ENCODE results near the gene CD68. TPM values are rescaled to one million over a fixed set of nuclear protein-coding genes. Genes with fewer than 3 reads are reported as not detected.
A peak's percentile ranks its signal among the peaks of the same experiment; 100 is the strongest.

CD68 gene
- total RNA-seq, 1 experiment from 2014 or later: 6.9 TPM

DNA sequence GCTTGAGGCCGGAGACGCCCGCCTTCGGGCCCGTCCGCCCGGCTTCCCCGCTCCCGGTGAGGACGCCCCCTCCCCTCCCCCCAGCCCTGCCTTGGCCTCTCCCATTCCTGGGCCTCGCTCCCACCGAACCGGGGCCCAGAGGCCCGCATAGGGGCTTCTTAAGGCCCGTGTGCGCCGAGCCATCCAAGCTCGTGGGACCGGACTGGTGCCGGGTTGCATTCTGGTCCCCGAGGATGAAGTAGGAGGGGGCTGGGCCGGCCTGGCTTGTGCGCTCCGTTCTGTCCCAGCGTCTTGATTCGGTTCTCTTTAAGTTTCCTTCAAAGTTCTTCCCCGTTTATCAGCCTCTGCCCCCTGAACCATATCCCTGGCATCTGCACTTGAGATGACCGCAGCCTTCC lies 17.2 kb upstream of the CD68 start:
- Mint-ChIP-seq H3K4me1 (ENCODE audit: insufficient read depth, unreplicated experiment) (peaks cover 42% of the 10 kb centered on the region), H3K36me3 (ENCODE audit: insufficient read depth, unreplicated experiment) (peaks cover 40% of the 10 kb centered on the region), H3K9me3 (ENCODE audit: unreplicated experiment) (no peaks in the 10 kb centered on the region), H3K27me3 (ENCODE audit: insufficient read depth, unreplicated experiment) (no peaks in the 10 kb centered on the region), H3K27ac (ENCODE audit: low read depth, unreplicated experiment) (peak overlapping the region; percentile 91), H3K4me3 (ENCODE audit: unreplicated experiment) (peak overlapping the region; percentile 81)
- BruUV-seq (replicated peaks): TSS peak; percentile 34
- intact Hi-C loops (cut with micrococcal nuclease): no loop called here
- CTCF ChIA-PET: interaction anchor here (0.6 to 7.1 kb wide), 6 partner anchors 23 to 126 kb away, joined by 3 to 123 read pairs (median 8); partner anchors contain the start of gene WRAP53
- no peak for TF ChIP-seq CTCF (IDR thresholded peaks at IDR 0.05; ENCODE audit: unreplicated experiment)
- POLR2A ChIA-PET: interaction anchor here (2.7 to 6.0 kb wide), 8 partner anchors 11 to 126 kb away, joined by 31 to 71 read pairs (median 46); partner anchors contain the start of genes MPDU1, POLR2A, SOX15 and TMEM102
- no peak for DNase-seq (ENCODE audit: unreplicated experiment)

DNA sequence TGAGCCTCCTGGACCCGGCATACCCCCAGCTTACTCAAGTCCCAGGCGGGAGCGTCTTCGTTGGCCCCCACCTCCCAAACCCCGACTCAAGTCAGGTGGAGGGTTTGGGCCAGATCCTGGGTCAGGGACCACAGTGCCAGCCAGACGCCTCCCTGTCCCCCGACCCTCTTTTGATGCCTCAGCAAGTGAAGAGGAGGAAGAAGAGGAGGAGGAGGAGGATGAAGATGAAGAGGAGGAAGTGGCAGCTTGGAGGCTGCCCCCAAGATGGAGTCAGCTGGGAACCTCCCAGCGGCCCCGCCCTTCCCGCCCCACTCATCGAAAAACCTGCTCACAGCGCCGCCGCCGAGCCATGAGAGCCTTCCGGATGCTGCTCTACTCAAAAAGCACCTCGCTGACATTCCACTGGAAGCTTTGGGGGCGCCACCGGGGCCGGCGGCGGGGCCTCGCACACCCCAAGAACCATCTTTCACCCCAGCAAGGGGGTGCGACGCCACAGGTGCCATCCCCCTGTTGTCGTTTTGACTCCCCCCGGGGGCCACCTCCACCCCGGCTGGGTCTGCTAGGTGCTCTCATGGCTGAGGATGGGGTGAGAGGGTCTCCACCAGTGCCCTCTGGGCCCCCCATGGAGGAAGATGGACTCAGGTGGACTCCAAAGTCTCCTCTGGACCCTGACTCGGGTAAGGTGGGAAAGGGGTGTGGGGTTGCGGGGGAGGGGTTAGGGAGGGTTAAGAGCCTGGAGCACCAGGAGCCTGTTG lies 16.1 kb upstream of the CD68 start:
- Mint-ChIP-seq H3K36me3 (ENCODE audit: insufficient read depth, unreplicated experiment) (peaks cover 48% of the 10 kb centered on the region), H3K9me3 (ENCODE audit: unreplicated experiment) (no peaks in the 10 kb centered on the region), H3K4me1 (ENCODE audit: insufficient read depth, unreplicated experiment) (peaks cover 34% of the 10 kb centered on the region), H3K27ac (ENCODE audit: low read depth, unreplicated experiment) (peak overlapping the region; percentile 91), H3K4me3 (ENCODE audit: unreplicated experiment) (peak overlapping the region; percentile 81), H3K27me3 (ENCODE audit: insufficient read depth, unreplicated experiment) (no peaks in the 10 kb centered on the region)
- no peak for DNase-seq (ENCODE audit: unreplicated experiment)
- BruUV-seq (replicated peaks): no TSS peak
- no peak for TF ChIP-seq CTCF (IDR thresholded peaks at IDR 0.05; ENCODE audit: unreplicated experiment)
- intact Hi-C loops (cut with micrococcal nuclease): no loop called here
- CTCF ChIA-PET: interaction anchor here (0.7 to 7.1 kb wide), 3 partner anchors 22 to 49 kb away, joined by 3 to 123 read pairs (median 10); no protein-coding TSS in a partner anchor
- POLR2A ChIA-PET: interaction anchor here (1.0 kb wide), 1 partner anchor 13 kb away, joined by 3 read pairs; no protein-coding TSS in a partner anchor

DNA sequence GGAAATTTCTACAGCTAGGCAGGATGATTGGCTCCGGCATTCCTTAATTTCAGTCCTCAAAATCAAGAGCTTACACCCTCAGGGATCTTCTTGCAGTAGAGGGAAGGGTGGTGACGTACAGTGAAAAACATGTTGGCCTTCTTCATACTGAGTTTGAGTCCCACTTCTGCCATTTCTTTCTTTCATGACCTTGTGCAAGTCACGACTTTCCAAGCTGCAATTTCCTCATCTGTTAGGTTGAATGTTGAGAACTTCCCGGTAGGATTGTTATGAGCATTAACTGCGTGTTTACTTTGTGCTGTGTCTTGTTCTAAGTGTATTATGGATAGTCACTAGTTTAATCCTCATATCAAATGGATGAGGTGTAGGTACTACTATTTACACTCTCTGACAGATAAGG lies 9.9 kb upstream of the CD68 start:
- no TSS peak for BruUV-seq (replicated peaks)
- Mint-ChIP-seq H3K4me1 (ENCODE audit: insufficient read depth, unreplicated experiment) (peaks cover 6% of the 10 kb centered on the region), H3K9me3 (ENCODE audit: unreplicated experiment) (no peaks in the 10 kb centered on the region), H3K27ac (ENCODE audit: low read depth, unreplicated experiment) (no peak overlapping the region), H3K4me3 (ENCODE audit: unreplicated experiment) (no peak overlapping the region), H3K27me3 (ENCODE audit: insufficient read depth, unreplicated experiment) (no peaks in the 10 kb centered on the region), H3K36me3 (ENCODE audit: insufficient read depth, unreplicated experiment) (peaks cover 84% of the 10 kb centered on the region)
- intact Hi-C loops (cut with micrococcal nuclease): no loop called here
- ChIA-PET POLR2A (interaction anchor here (0.9 to 13.7 kb wide), 5 partner anchors 9 to 170 kb away, joined by 3 to 294 read pairs (median 5); partner anchors contain the start of genes FXR2, MPDU1, POLR2A and SOX15), CTCF (interaction anchor here (0.6 to 1.1 kb wide), 3 partner anchors 9 to 258 kb away, joined by 3 to 5 read pairs (median 4); no protein-coding TSS in a partner anchor)
- no peak for DNase-seq (ENCODE audit: unreplicated experiment)
- no peak for TF ChIP-seq CTCF (IDR thresholded peaks at IDR 0.05; ENCODE audit: unreplicated experiment)

- intact Hi-C loops (cut with micrococcal nuclease): loop anchor here (5.0 kb wide), 1 partner anchor 117 kb away; the partner anchor contains the start of genes TP53 and WRAP53
- no TSS peak for BruUV-seq (replicated peaks)
- ChIA-PET CTCF (interaction anchor here (0.7 to 1.1 kb wide), 3 partner anchors 10 to 215 kb away, joined by 3 to 4 read pairs (median 3); no protein-coding TSS in a partner anchor), POLR2A (interaction anchor here (1.0 to 13.7 kb wide), 4 partner anchors 10 to 86 kb away, joined by 5 to 294 read pairs (median 6); partner anchors contain the start of genes FXR2, MPDU1, POLR2A and SOX15)
- Mint-ChIP-seq H3K4me1 (ENCODE audit: insufficient read depth, unreplicated experiment) (peaks cover 10% of the 10 kb centered on the region), H3K4me3 (ENCODE audit: unreplicated experiment) (no peak overlapping the region), H3K36me3 (ENCODE audit: insufficient read depth, unreplicated experiment) (peaks cover 84% of the 10 kb centered on the region), H3K9me3 (ENCODE audit: unreplicated experiment) (no peaks in the 10 kb centered on the region), H3K27ac (ENCODE audit: low read depth, unreplicated experiment) (no peak overlapping the region), H3K27me3 (ENCODE audit: insufficient read depth, unreplicated experiment) (no peaks in the 10 kb centered on the region)
- no peak for TF ChIP-seq CTCF (IDR thresholded peaks at IDR 0.05; ENCODE audit: unreplicated experiment)
- no peak for DNase-seq (ENCODE audit: unreplicated experiment)
These were observed 9.1 kb upstream of the CD68 start for GRCh38 chr17:7570351-7570750.
